HCT116 (cell line): ENCODE measurements around the gene NOP14. TPM values are rescaled to one million over a fixed set of nuclear protein-coding genes. Genes with fewer than 3 reads are reported as not detected.

Source experiments
- ATAC-seq: fragments of 200-7000 bp; cut with Tn5 transposase; 2 replicates; pipeline ENCODE4 v1.9.1; 2020; ENCODE audit warnings: mild to moderate bottlenecking, moderate library complexity
- BruUV-seq: library from RNA; stranded (reverse); fragments of 400-500 nt; replicated peaks from 2 replicates; lab custom pipeline; 2021; lab: Mats Ljungman, UMichigan
- CTCF ChIA-PET: fragments of 300-600 bp; sonication (Branson Sonifier 250); formaldehyde crosslinking; loops from one replicate; lab custom pipeline; 2021; ENCODE audit warnings: antibody characterized with exemption; lab: Charles Lee
- POLR2A ChIA-PET: fragments of 300-600, 350-600 bp; sonication (Branson Sonifier 250); formaldehyde crosslinking; loops from one replicate; lab custom pipeline; 2021; ENCODE audit warnings: antibody characterized with exemption; lab: Charles Lee
- RAD21 ChIA-PET, 2 experiments: fragments of 300-600 bp; sonication (Branson Sonifier 250); formaldehyde crosslinking; loops; one replicate each; lab custom pipeline; 2023; ENCODE audit warnings: low total read pairs in 2 of 2; ENCODE audit not compliant: uncharacterized antibody in 2 of 2, unreplicated experiment in 2 of 2, low non-redundant PET in 1 of 2; lab: Charles Lee
- DNase-seq: peaks from one replicate; pipeline ENCODE4 v3.0.0-alpha.2; 2010; ENCODE audit warnings: low read depth, low spot score
- H2AFZ ChIP-seq: fragments of 200-600 bp; shearing (Covaris generic), sonication (generic); 2 replicates; pipeline ENCODE4 v1.6.1; 2017; ENCODE audit warnings: low read depth, mixed run types, mixed read lengths, antibody characterized with exemption, low read length; ENCODE audit not compliant: poor library complexity, severe bottlenecking
- H3K27ac ChIP-seq: 2 replicates; pipeline ENCODE4 v1.5.1; 2012; ENCODE audit warnings: low read depth, low read length
- H3K27me3 ChIP-seq: fragments of 200-600 bp; sonication (generic); 2 replicates; pipeline ENCODE4 v1.6.1; 2016; ENCODE audit warnings: mixed run types, low read length, mixed read lengths; ENCODE audit not compliant: insufficient read depth
- H3K36me3 ChIP-seq, 2 experiments: fragments of 200-500 bp in 1 of 2; fragments of 200-600 bp in 1 of 2; sonication (Bioruptor generic) in 1 of 2; sonication (generic) in 1 of 2; 2 replicates each; pipeline versions ENCODE4 v1.5.1 to v1.6.1; 2014 to 2016; ENCODE audit warnings: low read length in 2 of 2, inconsistent platforms in 1 of 2, mixed read lengths in 1 of 2, mixed run types in 1 of 2; ENCODE audit not compliant: insufficient read depth in 2 of 2, control insufficient read depth in 1 of 2
- H3K4me1 ChIP-seq, 2 experiments: fragments of 200-600 bp in 1 of 2; sonication (generic) in 1 of 2; 2 replicates each; pipeline versions ENCODE4 v1.5.1 to v1.6.1; 2012 to 2017; ENCODE audit warnings: low read length in 2 of 2, inconsistent platforms in 1 of 2, mild to moderate bottlenecking in 1 of 2, mixed read lengths in 1 of 2, mixed run types in 1 of 2, moderate library complexity in 1 of 2; ENCODE audit not compliant: insufficient read depth in 2 of 2, control insufficient read depth in 1 of 2
- H3K4me2 ChIP-seq: fragments of 200-600 bp; sonication (generic); 2 replicates; pipeline ENCODE4 v1.6.1; 2017; ENCODE audit warnings: mixed run types, low read length, mixed read lengths
- H3K4me3 ChIP-seq, 2 experiments: fragments of 200-600 bp in 1 of 2; sonication (generic) in 1 of 2; replicated peaks in 1 of 2; 2 replicates each; pipeline ENCODE4 v1.5.1; 2011 to 2016; ENCODE audit warnings: low read length in 2 of 2, control low read depth in 1 of 2, low read depth in 1 of 2, mild to moderate bottlenecking in 1 of 2, mixed read lengths in 1 of 2, mixed run types in 1 of 2
- H3K79me2 ChIP-seq: fragments of 200-600 bp; sonication (generic); 2 replicates; pipeline ENCODE4 v1.6.1; 2017; ENCODE audit warnings: mild to moderate bottlenecking, mixed run types, low read length, moderate library complexity, mixed read lengths; ENCODE audit not compliant: insufficient read depth
- H3K9ac ChIP-seq: fragments of 200-600 bp; sonication (generic); 2 replicates; pipeline ENCODE4 v1.6.1; 2016; ENCODE audit warnings: low read length, mixed read lengths
- H3K9me2 ChIP-seq: fragments of 200-600 bp; sonication (generic), shearing (Covaris generic); 2 replicates; pipeline ENCODE4 v1.6.1; 2017; ENCODE audit warnings: mixed run types, mild to moderate bottlenecking, moderate library complexity; ENCODE audit not compliant: insufficient read depth
- H3K9me3 ChIP-seq, 2 experiments: fragments of 200-500 bp in 1 of 2; fragments of 200-600 bp in 1 of 2; sonication (Bioruptor generic) in 1 of 2; sonication (generic) in 1 of 2; 2 replicates each; pipeline ENCODE4 v1.6.1; 2014 to 2017; ENCODE audit warnings: low read length in 2 of 2, mixed read lengths in 2 of 2, inconsistent platforms in 1 of 2, low read depth in 1 of 2, mild to moderate bottlenecking in 1 of 2, mixed run types in 1 of 2, moderate library complexity in 1 of 2; ENCODE audit not compliant: control insufficient read depth in 1 of 2, insufficient read depth in 1 of 2
- H4K20me1 ChIP-seq: fragments of 200-600 bp; sonication (generic), shearing (Covaris generic); 2 replicates; pipeline ENCODE4 v1.6.1; 2017; ENCODE audit warnings: mixed run types, mild to moderate bottlenecking, moderate library complexity; ENCODE audit not compliant: insufficient read depth
- ATF3 ChIP-seq: IDR thresholded peaks from 2 replicates; pipeline ENCODE4 v1.6.1; 2012
- CEBPB ChIP-seq: IDR thresholded peaks from 2 replicates; pipeline ENCODE4 v1.6.1; 2012; ENCODE audit warnings: low read depth
- EGR1 ChIP-seq: IDR thresholded peaks from 2 replicates; pipeline ENCODE4 v1.6.1; 2012; ENCODE audit warnings: low read depth
- ELF1 ChIP-seq: IDR thresholded peaks from 2 replicates; pipeline ENCODE4 v1.6.1; 2012; ENCODE audit warnings: low read depth, borderline replicate concordance
- FOSL1 ChIP-seq: IDR thresholded peaks from 2 replicates; pipeline ENCODE4 v1.6.1; 2012; ENCODE audit warnings: low read depth
- POLR2A ChIP-seq: IDR thresholded peaks from 2 replicates; pipeline ENCODE4 v1.7.0; 2011; ENCODE audit warnings: borderline replicate concordance; ENCODE audit not compliant: insufficient read depth, insufficient read length; ENCODE audit errors: extremely low read depth
- RAD21 ChIP-seq: IDR thresholded peaks from 2 replicates; pipeline ENCODE4 v1.6.1; 2012; ENCODE audit warnings: low read depth, mild to moderate bottlenecking
- SP1 ChIP-seq: IDR thresholded peaks from 2 replicates; pipeline ENCODE4 v1.6.1; 2012; ENCODE audit warnings: low read depth
- SRF ChIP-seq: IDR thresholded peaks from 2 replicates; pipeline ENCODE4 v1.6.1; 2012; ENCODE audit warnings: low read depth
- TCF7L2 ChIP-seq: IDR thresholded peaks from 2 replicates; pipeline ENCODE4 v1.7.0; 2011; ENCODE audit warnings: borderline replicate concordance, inconsistent platforms; ENCODE audit not compliant: insufficient read depth, insufficient read length; ENCODE audit errors: extremely low read depth
- YY1 ChIP-seq: IDR thresholded peaks from 2 replicates; pipeline ENCODE4 v1.6.1; 2011; ENCODE audit warnings: low read length, low read depth, moderate library complexity, mild to moderate bottlenecking; ENCODE audit not compliant: insufficient replicate concordance; ENCODE audit errors: extremely low read depth
- ZBTB33 ChIP-seq: IDR thresholded peaks from 2 replicates; pipeline ENCODE4 v1.6.1; 2011; ENCODE audit warnings: mild to moderate bottlenecking, low read length, moderate library complexity; ENCODE audit not compliant: insufficient replicate concordance; ENCODE audit errors: extremely low read depth
- ZNF274 ChIP-seq: fragments of 200-500 bp; sonication (Bioruptor generic); IDR thresholded peaks from 2 replicates; pipeline ENCODE4 v1.6.1; 2014; ENCODE audit warnings: mild to moderate bottlenecking, low read depth, low read length, inconsistent platforms
- intact Hi-C: fragments of 100-400 bp; cut with micrococcal nuclease; formaldehyde crosslinking; loops from 2 replicates; pipeline ENCODE4 v1.10.0; 2022
- total RNA-seq: library from RNA; stranded (reverse); gene quantifications from one replicate; pipeline ENCODE4 v1.2.1, GENCODE V29; 2021; ENCODE audit not compliant: unreplicated experiment
- TF ChIP-seq, protein P1 (sequence below), 3 experiments: fragments of 200-600 bp in 1 of 3; sonication (generic) in 1 of 3; IDR thresholded peaks in 2 of 3; conservative IDR thresholded peaks in 1 of 3; 2 replicates each; pipeline ENCODE4 v1.5.1; 2012 to 2017; ENCODE audit warnings: low read depth in 2 of 3, low read length in 2 of 3, antibody characterized with exemption in 1 of 3, borderline replicate concordance in 1 of 3, control low read depth in 1 of 3, mild to moderate bottlenecking in 1 of 3, mixed read lengths in 1 of 3, mixed run types in 1 of 3, moderate library complexity in 1 of 3; ENCODE audit not compliant: insufficient read depth in 1 of 3
- TF ChIP-seq, protein P2 (sequence below): IDR thresholded peaks from 2 replicates; pipeline ENCODE4 v1.6.1; 2012; ENCODE audit warnings: low read depth

NOP14 gene
- total RNA-seq, 1 experiment from 2014 or later: 67.3 TPM

GRCh38 chr4:2958446-2958845 is 4.8 kb downstream of the NOP14 start:
- Histone ChIP-seq H3K9me3 (peaks cover 6 to 11% of the 10 kb centered on the region in 2 experiments; a peak in 2 of 4 replicates), H3K36me3 (peaks cover 41 to 60% of the 10 kb centered on the region in 2 experiments), H3K79me2 (peaks cover 85% of the 10 kb centered on the region), H3K27me3 (no peaks in the 10 kb centered on the region), H3K27ac (no peak overlapping the region), H3K4me3 (no peak overlapping the region), H3K4me1 (peaks cover 7 to 16% of the 10 kb centered on the region in 2 experiments; a peak in 3 of 4 replicates), H2AFZ (no peak overlapping the region), H3K9ac (no peak overlapping the region), H3K9me2 (no peaks in the 10 kb centered on the region), H3K4me2 (no peak overlapping the region), H4K20me1 (peaks cover 10% of the 10 kb centered on the region; the same call in 1 of the 2 replicates)
- CTCF ChIA-PET: no interaction called here
- DNase-seq (no peak), ATAC-seq (no peak)
- TF ChIP-seq SP1: no peak
- no peak for TF ChIP-seq SRF
- TF ChIP-seq POLR2A: no peak
- no peak for TF ChIP-seq FOSL1
- TF ChIP-seq YY1: no peak
- no peak for TF ChIP-seq ZBTB33
- TF ChIP-seq, protein P1, sequence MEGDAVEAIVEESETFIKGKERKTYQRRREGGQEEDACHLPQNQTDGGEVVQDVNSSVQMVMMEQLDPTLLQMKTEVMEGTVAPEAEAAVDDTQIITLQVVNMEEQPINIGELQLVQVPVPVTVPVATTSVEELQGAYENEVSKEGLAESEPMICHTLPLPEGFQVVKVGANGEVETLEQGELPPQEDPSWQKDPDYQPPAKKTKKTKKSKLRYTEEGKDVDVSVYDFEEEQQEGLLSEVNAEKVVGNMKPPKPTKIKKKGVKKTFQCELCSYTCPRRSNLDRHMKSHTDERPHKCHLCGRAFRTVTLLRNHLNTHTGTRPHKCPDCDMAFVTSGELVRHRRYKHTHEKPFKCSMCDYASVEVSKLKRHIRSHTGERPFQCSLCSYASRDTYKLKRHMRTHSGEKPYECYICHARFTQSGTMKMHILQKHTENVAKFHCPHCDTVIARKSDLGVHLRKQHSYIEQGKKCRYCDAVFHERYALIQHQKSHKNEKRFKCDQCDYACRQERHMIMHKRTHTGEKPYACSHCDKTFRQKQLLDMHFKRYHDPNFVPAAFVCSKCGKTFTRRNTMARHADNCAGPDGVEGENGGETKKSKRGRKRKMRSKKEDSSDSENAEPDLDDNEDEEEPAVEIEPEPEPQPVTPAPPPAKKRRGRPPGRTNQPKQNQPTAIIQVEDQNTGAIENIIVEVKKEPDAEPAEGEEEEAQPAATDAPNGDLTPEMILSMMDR (IDR thresholded peaks at IDR 0.05 in 2 of 3, conservative IDR thresholded peaks at IDR 0.05 in 1 of 3; ENCODE audit: borderline replicate concordance in 1 of 3, insufficient read depth in 1 of 3, low read depth in 2 of 3, low read length in 2 of 3): no peak
- TF ChIP-seq, protein P2, sequence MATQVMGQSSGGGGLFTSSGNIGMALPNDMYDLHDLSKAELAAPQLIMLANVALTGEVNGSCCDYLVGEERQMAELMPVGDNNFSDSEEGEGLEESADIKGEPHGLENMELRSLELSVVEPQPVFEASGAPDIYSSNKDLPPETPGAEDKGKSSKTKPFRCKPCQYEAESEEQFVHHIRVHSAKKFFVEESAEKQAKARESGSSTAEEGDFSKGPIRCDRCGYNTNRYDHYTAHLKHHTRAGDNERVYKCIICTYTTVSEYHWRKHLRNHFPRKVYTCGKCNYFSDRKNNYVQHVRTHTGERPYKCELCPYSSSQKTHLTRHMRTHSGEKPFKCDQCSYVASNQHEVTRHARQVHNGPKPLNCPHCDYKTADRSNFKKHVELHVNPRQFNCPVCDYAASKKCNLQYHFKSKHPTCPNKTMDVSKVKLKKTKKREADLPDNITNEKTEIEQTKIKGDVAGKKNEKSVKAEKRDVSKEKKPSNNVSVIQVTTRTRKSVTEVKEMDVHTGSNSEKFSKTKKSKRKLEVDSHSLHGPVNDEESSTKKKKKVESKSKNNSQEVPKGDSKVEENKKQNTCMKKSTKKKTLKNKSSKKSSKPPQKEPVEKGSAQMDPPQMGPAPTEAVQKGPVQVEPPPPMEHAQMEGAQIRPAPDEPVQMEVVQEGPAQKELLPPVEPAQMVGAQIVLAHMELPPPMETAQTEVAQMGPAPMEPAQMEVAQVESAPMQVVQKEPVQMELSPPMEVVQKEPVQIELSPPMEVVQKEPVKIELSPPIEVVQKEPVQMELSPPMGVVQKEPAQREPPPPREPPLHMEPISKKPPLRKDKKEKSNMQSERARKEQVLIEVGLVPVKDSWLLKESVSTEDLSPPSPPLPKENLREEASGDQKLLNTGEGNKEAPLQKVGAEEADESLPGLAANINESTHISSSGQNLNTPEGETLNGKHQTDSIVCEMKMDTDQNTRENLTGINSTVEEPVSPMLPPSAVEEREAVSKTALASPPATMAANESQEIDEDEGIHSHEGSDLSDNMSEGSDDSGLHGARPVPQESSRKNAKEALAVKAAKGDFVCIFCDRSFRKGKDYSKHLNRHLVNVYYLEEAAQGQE: no peak
- no peak for TF ChIP-seq ATF3
- no peak for TF ChIP-seq ZNF274
- TF ChIP-seq RAD21: no peak
- no peak for TF ChIP-seq ELF1
- no peak for TF ChIP-seq TCF7L2
- no peak for TF ChIP-seq CEBPB
- TF ChIP-seq EGR1: no peak
- POLR2A ChIA-PET: no interaction called here
- RAD21 ChIA-PET: no interaction called here
- BruUV-seq: no TSS peak
- intact Hi-C loops: no loop called here
